ENCODE data around the gene SYCP3.
"Not testable (repeated sequence)": the region's sequence is repeated elsewhere in the genome, so short reads cannot be mapped to it uniquely, and the experiment has no call there.

SYCP3 gene

GRCh38 chr12:101710288-101710687 is 29.0 kb downstream of the SYCP3 start:
- no peak for DNase-seq

- no peak for DNase-seq
Observed at GRCh38 chr12:101707131-101707782, 32.0 kb downstream of the SYCP3 start.

GRCh38 chr12:101706403-101706802 is 32.9 kb downstream of the SYCP3 start:
- DNase-seq = no peak

- DNase-seq = no peak
Observed at GRCh38 chr12:101703487-101703886, 35.8 kb downstream of the SYCP3 start.

- DNase-seq = no peak
Observed at GRCh38 chr12:101700299-101700820, 38.9 kb downstream of the SYCP3 start.

GRCh38 chr12:101698800-101699347 is 40.4 kb downstream of the SYCP3 start:
- no peak for DNase-seq

- peak; percentile 55 for DNase-seq
Observed at GRCh38 chr12:101697930-101698799, 41.1 kb downstream of the SYCP3 start.

GRCh38 chr12:101697197-101697929 is 41.9 kb downstream of the SYCP3 start, which contains the start of gene CHPT1:
CHPT1 (plus strand) TSS chr12:101697640; CDS start chr12:101697862, 222 bp downstream.
- DNase-seq = peak; percentile 50

GRCh38 chr12:101696251-101697196 is 42.7 kb downstream of the SYCP3 start:
- peak; percentile 50 for DNase-seq

- no peak for DNase-seq
Observed at GRCh38 chr12:101695706-101696105, 43.6 kb downstream of the SYCP3 start.

GRCh38 chr12:101694986-101695385 is 44.3 kb downstream of the SYCP3 start:
- no peak for DNase-seq

- DNase-seq = no peak
Observed at GRCh38 chr12:101694297-101694848, 44.9 kb downstream of the SYCP3 start.

- DNase-seq = no peak
Observed at GRCh38 chr12:101691503-101692096, 47.7 kb downstream of the SYCP3 start.

- DNase-seq = no peak
Observed at GRCh38 chr12:101690544-101691098, 48.6 kb downstream of the SYCP3 start.

GRCh38 chr12:101686176-101686575 is 53.1 kb downstream of the SYCP3 start:
- no peak for DNase-seq

- no peak for DNase-seq
Observed at GRCh38 chr12:101685092-101685491, 54.2 kb downstream of the SYCP3 start.

GRCh38 chr12:101681627-101682026 is 57.6 kb downstream of the SYCP3 start:
- not testable (repeated sequence) for DNase-seq

- DNase-seq = no peak
Observed at GRCh38 chr12:101680647-101681046, 58.6 kb downstream of the SYCP3 start.

- no peak for DNase-seq
Observed at GRCh38 chr12:101680240-101680639, 59.0 kb downstream of the SYCP3 start.

All from suppressor macrophage treated with lipopolysaccharide for 4 hours (primary cell).